DOHH2 (cell line): ENCODE data around the gene TMEM141.

ENCODE experiments used
- H3F3A ChIP-seq: fragments of 200-600 bp; sonication (generic), shearing (Covaris generic); 2 replicates; pipeline ENCODE4 v1.6.0; 2016; ENCODE audit warnings: antibody characterized with exemption, mild to moderate bottlenecking; ENCODE audit not compliant: control insufficient read depth, insufficient read depth
- H3K27ac ChIP-seq: fragments of 200-600 bp; sonication (generic); 2 replicates; pipeline ENCODE4 v1.5.1; 2014; ENCODE audit warnings: low read depth, mild to moderate bottlenecking, low read length, moderate library complexity
- H3K27me3 ChIP-seq: fragments of 200-600 bp; sonication (generic); 2 replicates; pipeline ENCODE4 v1.6.1; 2014; ENCODE audit warnings: mild to moderate bottlenecking, low read length, mixed read lengths; ENCODE audit not compliant: control insufficient read depth
- H3K36me3 ChIP-seq: fragments of 200-600 bp; sonication (generic); 2 replicates; pipeline ENCODE4 v1.6.1; 2014; ENCODE audit warnings: mild to moderate bottlenecking, low read length, moderate library complexity, mixed read lengths; ENCODE audit not compliant: control insufficient read depth
- H3K4me1 ChIP-seq: fragments of 200-600 bp; sonication (generic); 2 replicates; pipeline ENCODE4 v1.6.1; 2014; ENCODE audit warnings: mild to moderate bottlenecking, low read length, mixed read lengths; ENCODE audit not compliant: control insufficient read depth
- H3K4me2 ChIP-seq: fragments of 200-600 bp; sonication (generic); 2 replicates; pipeline ENCODE4 v1.6.0; 2014; ENCODE audit warnings: mild to moderate bottlenecking, low read length, moderate library complexity
- H3K4me3 ChIP-seq: fragments of 200-600 bp; sonication (generic); 2 replicates; pipeline ENCODE4 v1.5.1; 2014; ENCODE audit warnings: mild to moderate bottlenecking, low read length, mixed read lengths
- H3K79me2 ChIP-seq: fragments of 200-600 bp; sonication (generic); 2 replicates; pipeline ENCODE4 v1.6.1; 2014; ENCODE audit warnings: mild to moderate bottlenecking, low read length, mixed read lengths; ENCODE audit not compliant: control insufficient read depth
- H3K9me2 ChIP-seq: fragments of 200-600 bp; sonication (generic); replicated peaks from 2 replicates; pipeline ENCODE4 v1.6.1; 2014; ENCODE audit warnings: mild to moderate bottlenecking, low read length, mixed read lengths; ENCODE audit not compliant: control insufficient read depth
- H3K9me3 ChIP-seq: fragments of 200-600 bp; sonication (generic); 2 replicates; pipeline ENCODE4 v1.6.1; 2014; ENCODE audit warnings: antibody characterized with exemption, low read length, mixed read lengths; ENCODE audit not compliant: control insufficient read depth, insufficient read depth
- H4K20me1 ChIP-seq: fragments of 200-600 bp; sonication (generic); 2 replicates; pipeline ENCODE4 v1.6.0; 2014; ENCODE audit warnings: low read depth, mild to moderate bottlenecking, antibody characterized with exemption, low read length, moderate library complexity; ENCODE audit not compliant: control insufficient read depth, insufficient read depth
- EZH2phosphoT487 ChIP-seq: fragments of 200-600 bp; sonication (generic); IDR thresholded peaks from 2 replicates; pipeline ENCODE4 v1.6.1; 2017; ENCODE audit warnings: borderline replicate concordance, mild to moderate bottlenecking, antibody characterized with exemption, low read length, moderate library complexity, mixed read lengths
- TF ChIP-seq, protein P1 (sequence below): fragments of 200-600 bp; sonication (generic); IDR thresholded peaks from one replicate; pipeline ENCODE4 v1.5.1; 2014; ENCODE audit warnings: antibody characterized with exemption, mild to moderate bottlenecking, low read depth, low read length; ENCODE audit not compliant: poor library complexity, severe bottlenecking

TMEM141 gene

DNA sequence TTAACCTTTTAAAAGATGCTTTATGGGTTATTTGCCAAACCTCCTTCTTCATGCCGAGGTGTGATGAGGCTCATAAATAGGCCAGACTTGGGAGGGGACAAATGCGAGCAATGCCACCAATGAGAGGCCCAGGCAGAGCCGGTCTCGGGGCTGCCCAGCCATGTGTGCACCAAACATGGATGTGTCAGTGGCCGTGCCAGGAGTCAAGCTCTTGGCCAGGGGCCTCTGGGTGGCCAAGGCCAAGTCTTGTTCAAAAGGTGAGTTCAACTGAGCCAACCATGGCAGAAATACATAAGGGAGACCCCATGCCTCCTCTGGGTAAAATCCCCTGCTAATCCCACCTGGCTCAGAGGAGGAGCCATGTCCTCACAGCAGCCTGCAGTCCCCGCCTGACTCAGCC lies 16.0 kb upstream of the TMEM141 start:
- no peaks in the 10 kb centered on the region for H4K20me1 ChIP-seq
- no peaks in the 10 kb centered on the region for H3K79me2 ChIP-seq
- no peak overlapping the region for H3K4me3 ChIP-seq
- peaks cover 16% of the 10 kb centered on the region for H3K27me3 ChIP-seq
- H3F3A ChIP-seq = no peaks in the 10 kb centered on the region
- no peaks in the 10 kb centered on the region for H3K9me2 ChIP-seq
- no peak for TF ChIP-seq EZH2phosphoT487
- TF ChIP-seq, protein P1, sequence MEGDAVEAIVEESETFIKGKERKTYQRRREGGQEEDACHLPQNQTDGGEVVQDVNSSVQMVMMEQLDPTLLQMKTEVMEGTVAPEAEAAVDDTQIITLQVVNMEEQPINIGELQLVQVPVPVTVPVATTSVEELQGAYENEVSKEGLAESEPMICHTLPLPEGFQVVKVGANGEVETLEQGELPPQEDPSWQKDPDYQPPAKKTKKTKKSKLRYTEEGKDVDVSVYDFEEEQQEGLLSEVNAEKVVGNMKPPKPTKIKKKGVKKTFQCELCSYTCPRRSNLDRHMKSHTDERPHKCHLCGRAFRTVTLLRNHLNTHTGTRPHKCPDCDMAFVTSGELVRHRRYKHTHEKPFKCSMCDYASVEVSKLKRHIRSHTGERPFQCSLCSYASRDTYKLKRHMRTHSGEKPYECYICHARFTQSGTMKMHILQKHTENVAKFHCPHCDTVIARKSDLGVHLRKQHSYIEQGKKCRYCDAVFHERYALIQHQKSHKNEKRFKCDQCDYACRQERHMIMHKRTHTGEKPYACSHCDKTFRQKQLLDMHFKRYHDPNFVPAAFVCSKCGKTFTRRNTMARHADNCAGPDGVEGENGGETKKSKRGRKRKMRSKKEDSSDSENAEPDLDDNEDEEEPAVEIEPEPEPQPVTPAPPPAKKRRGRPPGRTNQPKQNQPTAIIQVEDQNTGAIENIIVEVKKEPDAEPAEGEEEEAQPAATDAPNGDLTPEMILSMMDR = no peak
- peaks cover 9% of the 10 kb centered on the region for H3K4me1 ChIP-seq
- H3K9me3 ChIP-seq = peaks cover 14% of the 10 kb centered on the region; the same call in 1 of the 2 replicates
- peaks cover 2% of the 10 kb centered on the region; the same call in 1 of the 2 replicates for H3K36me3 ChIP-seq
- H3K27ac ChIP-seq = no peak overlapping the region
- H3K4me2 ChIP-seq = no peak overlapping the region

DNA sequence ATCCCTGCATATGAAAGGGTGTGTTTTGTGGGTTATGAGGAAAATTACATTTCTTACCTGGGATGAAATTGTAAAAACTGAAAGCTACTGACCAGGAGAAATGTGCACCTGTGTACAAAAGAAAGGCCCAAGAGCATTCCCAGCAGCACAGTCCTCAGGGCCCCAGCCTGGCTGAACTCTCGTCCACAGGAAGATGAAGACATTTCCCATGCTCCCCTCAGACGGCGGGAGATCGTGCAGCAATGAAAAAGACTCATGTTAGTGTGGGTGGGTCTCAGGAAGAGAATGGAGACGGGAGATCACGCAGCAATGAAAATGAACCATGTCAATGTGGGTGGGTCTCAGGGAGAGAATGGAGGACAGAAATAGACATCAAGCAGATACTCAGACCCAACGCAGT lies 14.2 kb upstream of the TMEM141 start:
- no peaks in the 10 kb centered on the region for H4K20me1 ChIP-seq
- H3K36me3 ChIP-seq = peaks cover 2% of the 10 kb centered on the region; the same call in 1 of the 2 replicates
- H3K4me3 ChIP-seq = no peak overlapping the region
- H3K79me2 ChIP-seq = no peaks in the 10 kb centered on the region
- no peaks in the 10 kb centered on the region for H3K9me2 ChIP-seq
- H3K4me1 ChIP-seq = peaks cover 9% of the 10 kb centered on the region
- peaks cover 14% of the 10 kb centered on the region; the same call in 1 of the 2 replicates for H3K9me3 ChIP-seq
- no peak for TF ChIP-seq EZH2phosphoT487
- TF ChIP-seq, protein P1 = no peak
- H3K27ac ChIP-seq = no peak overlapping the region
- H3K27me3 ChIP-seq = peaks cover 17% of the 10 kb centered on the region
- no peaks in the 10 kb centered on the region for H3F3A ChIP-seq
- H3K4me2 ChIP-seq = no peak overlapping the region

DNA sequence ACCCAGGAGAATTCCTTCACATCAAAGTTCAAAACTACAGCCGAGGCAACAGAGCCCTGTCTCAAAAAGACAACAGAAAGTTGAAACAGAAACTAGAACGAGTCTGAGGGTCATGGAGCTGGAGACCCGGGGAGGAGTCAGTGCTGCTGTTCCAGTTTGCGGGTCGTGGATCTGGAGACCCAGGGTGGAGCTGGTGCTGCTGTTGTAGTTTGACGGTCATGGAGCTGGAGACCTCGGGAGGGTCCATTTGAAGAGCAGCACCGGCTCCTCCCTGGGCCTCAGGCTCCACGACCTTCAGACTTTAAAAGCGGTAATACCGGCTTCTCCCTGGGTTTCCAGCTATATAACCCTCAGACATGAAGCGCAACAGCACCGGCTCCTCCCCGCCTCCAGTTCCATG lies 13.8 kb upstream of the TMEM141 start:
- H3K4me1 ChIP-seq = peaks cover 9% of the 10 kb centered on the region
- no peak overlapping the region for H3K4me3 ChIP-seq
- no peak overlapping the region for H3K4me2 ChIP-seq
- H3K79me2 ChIP-seq = no peaks in the 10 kb centered on the region
- H3K9me3 ChIP-seq = peaks cover 14% of the 10 kb centered on the region; the same call in 1 of the 2 replicates
- peaks cover 17% of the 10 kb centered on the region for H3K27me3 ChIP-seq
- H3K9me2 ChIP-seq = no peaks in the 10 kb centered on the region
- no peaks in the 10 kb centered on the region for H3F3A ChIP-seq
- H3K27ac ChIP-seq = no peak overlapping the region
- H4K20me1 ChIP-seq = no peaks in the 10 kb centered on the region
- no peak for TF ChIP-seq EZH2phosphoT487
- TF ChIP-seq, protein P1 = no peak
- H3K36me3 ChIP-seq = peaks cover 2% of the 10 kb centered on the region; the same call in 1 of the 2 replicates

DNA sequence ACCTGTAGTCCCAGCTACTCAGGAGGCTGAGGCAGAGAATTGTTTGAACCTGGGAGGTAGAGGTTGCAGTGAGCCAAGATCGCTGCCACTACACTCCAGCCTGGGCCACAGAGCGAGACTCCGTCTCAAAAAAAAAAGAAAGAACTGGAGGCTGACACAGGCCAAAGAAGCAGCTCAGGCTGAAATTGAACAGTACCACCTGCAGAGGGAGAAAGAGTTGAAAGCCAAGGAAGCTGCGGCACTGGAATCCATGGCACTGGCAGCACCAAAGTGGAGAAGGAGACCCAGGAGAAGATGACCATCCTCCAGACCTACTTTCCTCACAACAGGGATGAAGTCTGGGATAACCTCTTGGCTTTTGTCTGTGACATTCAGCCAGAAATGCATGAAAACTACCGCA lies 11.3 kb upstream of the TMEM141 start:
- H3K4me1 ChIP-seq = 0 out of 2 replicates have a peak, but pooled peaks cover 3% of the 10 kb centered on the region
- no peak overlapping the region for H3K27ac ChIP-seq
- no peaks in the 10 kb centered on the region for H3K9me3 ChIP-seq
- no peaks in the 10 kb centered on the region for H4K20me1 ChIP-seq
- H3F3A ChIP-seq = no peaks in the 10 kb centered on the region
- no peak overlapping the region for H3K4me2 ChIP-seq
- peaks cover 19% of the 10 kb centered on the region for H3K27me3 ChIP-seq
- H3K36me3 ChIP-seq = no peaks in the 10 kb centered on the region
- no peaks in the 10 kb centered on the region for H3K79me2 ChIP-seq
- H3K9me2 ChIP-seq = no peaks in the 10 kb centered on the region
- H3K4me3 ChIP-seq = no peak overlapping the region
- TF ChIP-seq, protein P1 = no peak
- no peak for TF ChIP-seq EZH2phosphoT487
